ENCODE measurements around the gene GAR1.

DNA sequence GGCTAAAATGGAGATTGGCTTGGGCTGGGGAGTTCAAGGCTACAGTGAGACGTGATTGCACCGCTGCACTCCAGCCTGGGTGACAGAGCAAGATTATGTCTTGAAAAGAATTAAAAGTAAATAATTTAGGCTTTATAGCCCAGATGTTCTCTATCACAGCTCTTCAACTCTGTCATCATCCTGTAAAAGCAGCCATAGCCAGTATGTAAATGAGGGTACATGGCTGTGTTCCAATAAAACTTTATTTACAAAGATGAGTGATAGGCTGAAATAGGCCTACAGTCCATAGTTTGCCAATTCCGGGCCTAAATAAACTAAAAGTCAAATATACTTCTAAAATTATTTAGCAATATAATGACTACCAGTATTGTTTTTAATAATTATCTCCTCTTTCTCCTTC is 21.4 kb downstream of the GAR1 start:
- no peak for TF ChIP-seq CTCF (IDR thresholded peaks at IDR 0.05)
- TF ChIP-seq POLR2A (IDR thresholded peaks at IDR 0.05; ENCODE audit: low read depth): no peak
- TF ChIP-seq EP300 (IDR thresholded peaks at IDR 0.05): no peak
